Measurements from ENCODE around the gene ALLC.
"Not testable (repeated sequence)": the region's sequence is repeated elsewhere in the genome, so short reads cannot be mapped to it uniquely, and the experiment has no call there.

The ALLC gene

GRCh38 chr2:3656762-3657721 is 958 bp upstream of the ALLC start:
- DNase-seq: no peak

GRCh38 chr2:3659447-3660432 is 1.7 kb downstream of the ALLC start:
- DNase-seq: peak in 1 of 2 donors; percentile 56

- DNase-seq: not testable (repeated sequence)
These were observed 2.6 kb downstream of the ALLC start for GRCh38 chr2:3660640-3661039.

GRCh38 chr2:3661149-3661660 is 3.2 kb downstream of the ALLC start:
- DNase-seq: no peak

GRCh38 chr2:3662239-3662638 is 4.2 kb downstream of the ALLC start:
- DNase-seq: no peak

- no peak for DNase-seq
These were observed 6.1 kb downstream of the ALLC start for GRCh38 chr2:3664118-3664517.

GRCh38 chr2:3664925-3665324 is 6.9 kb downstream of the ALLC start:
- DNase-seq: no peak

GRCh38 chr2:3665886-3666612 is 8.0 kb downstream of the ALLC start:
- DNase-seq: no peak

GRCh38 chr2:3666613-3666975 is 8.6 kb downstream of the ALLC start:
- no peak for DNase-seq

- DNase-seq: no peak
These were observed 9.2 kb downstream of the ALLC start for GRCh38 chr2:3667151-3667631.

GRCh38 chr2:3669656-3670055 is 11.7 kb downstream of the ALLC start:
- DNase-seq: no peak

- no peak for DNase-seq
These were observed 12.4 kb downstream of the ALLC start for GRCh38 chr2:3670376-3670775.

- no peak for DNase-seq
These were observed 12.9 kb downstream of the ALLC start for GRCh38 chr2:3670941-3671340.

GRCh38 chr2:3672861-3673678 is 15.1 kb downstream of the ALLC start:
- DNase-seq: no peak

GRCh38 chr2:3674066-3674845 is 16.3 kb downstream of the ALLC start:
- no peak for DNase-seq

GRCh38 chr2:3675687-3676086 is 17.7 kb downstream of the ALLC start:
- no peak for DNase-seq

- no peak for DNase-seq
These were observed 19.4 kb downstream of the ALLC start for GRCh38 chr2:3677436-3677835.

- DNase-seq: no peak
These were observed 20.2 kb downstream of the ALLC start for GRCh38 chr2:3678212-3678611.

- DNase-seq: no peak
These were observed 21.2 kb downstream of the ALLC start for GRCh38 chr2:3679180-3679579.

- DNase-seq: no peak
These were observed 21.8 kb downstream of the ALLC start for GRCh38 chr2:3679616-3680393.

All from inflammatory macrophage (primary cell).